HepG2 (cell line): Measurements from ENCODE around the gene ISG20. TPM values are rescaled to one million over a fixed set of nuclear protein-coding genes. Genes with fewer than 3 reads are reported as not detected.

Experiments used
- ATF1 ChIP-seq: IDR thresholded peaks from 2 replicates; pipeline ENCODE4 v1.6.1; 2016; ENCODE audit warnings: mild to moderate bottlenecking, control low read depth
- MED8 ChIP-seq: sonication (generic); formaldehyde crosslinking; IDR thresholded peaks from 2 replicates; pipeline ENCODE4 v1.8.1; 2023; ENCODE audit warnings: mild to moderate bottlenecking, missing genetic modification reagents; ENCODE audit not compliant: insufficient replicate concordance
- NCOA1 ChIP-seq: sonication (generic); formaldehyde crosslinking; IDR thresholded peaks from 2 replicates; pipeline ENCODE4 v1.9.0; 2021; ENCODE audit warnings: missing genetic modification reagents
- NONO ChIP-seq, 2 experiments: fragments of 450-650 bp in 1 of 2; sonication (generic) in 1 of 2; formaldehyde crosslinking in 1 of 2; IDR thresholded peaks in 1 of 2; conservative IDR thresholded peaks in 1 of 2; 2 replicates each; pipeline versions ENCODE4 v1.6.1 to v1.8.0; 2017 to 2022; ENCODE audit warnings: mild to moderate bottlenecking in 1 of 2, missing genetic modification reagents in 1 of 2, moderate library complexity in 1 of 2
- PHF21A ChIP-seq: sonication (generic); formaldehyde crosslinking; IDR thresholded peaks from 2 replicates; pipeline ENCODE4 v1.5.0; 2020; ENCODE audit warnings: mild to moderate bottlenecking, missing genetic modification reagents
- RFX5 ChIP-seq: IDR thresholded peaks from 2 replicates; pipeline ENCODE4 v1.6.1; 2011; ENCODE audit warnings: low read depth, low read length, improper control_type of control experiment
- TOPORS ChIP-seq: sonication (generic); formaldehyde crosslinking; IDR thresholded peaks from 2 replicates; pipeline ENCODE4 v1.8.0; 2023; ENCODE audit warnings: mild to moderate bottlenecking, missing genetic modification reagents
- ZBTB10 ChIP-seq: sonication (generic); formaldehyde crosslinking; IDR thresholded peaks from 2 replicates; pipeline ENCODE4 v1.4.0; 2020; ENCODE audit warnings: missing genetic modification reagents, borderline replicate concordance
- ZKSCAN1 ChIP-seq: fragments of 150-350 bp; IDR thresholded peaks from 2 replicates; pipeline ENCODE4 v1.6.1; 2014; ENCODE audit warnings: low read length
- ZNF225 ChIP-seq: sonication (generic); formaldehyde crosslinking; IDR thresholded peaks from 2 replicates; pipeline ENCODE4 v1.4.0; 2020; ENCODE audit warnings: mild to moderate bottlenecking, missing genetic modification reagents
- ZNF343 ChIP-seq: sonication (generic); formaldehyde crosslinking; IDR thresholded peaks from 2 replicates; pipeline ENCODE4 v1.4.0; 2020; ENCODE audit warnings: mild to moderate bottlenecking, missing genetic modification reagents
- ZNF562 ChIP-seq: sonication (generic); formaldehyde crosslinking; IDR thresholded peaks from 2 replicates; pipeline ENCODE4 v1.8.0; 2022; ENCODE audit warnings: missing genetic modification reagents, borderline replicate concordance
- ZNF703 ChIP-seq: sonication (generic); formaldehyde crosslinking; IDR thresholded peaks from 2 replicates; pipeline ENCODE4 v1.5.1; 2020; ENCODE audit warnings: missing genetic modification reagents, mild to moderate bottlenecking, moderate library complexity, borderline replicate concordance
- ZSCAN25 ChIP-seq: sonication (generic); formaldehyde crosslinking; IDR thresholded peaks from 2 replicates; pipeline ENCODE4 v1.8.0; 2022; ENCODE audit warnings: mild to moderate bottlenecking, missing genetic modification reagents
- polyA plus RNA-seq, 8 experiments: library from polyadenylated mRNA; depleted of rRNA in 3 of 8; stranded (reverse) in 7 of 8; unstranded in 1 of 8; fragments of >200 nt; fragmentation: Illumina TruSeq in 4 of 8; extraction: Trizol in 4 of 8; gene quantifications; 2 replicates each; pipeline versions ENCODE4 v1.2.1 to v1.2.3, GENCODE V29; 2011 to 2016; ENCODE audit warnings: low read depth in 4 of 8, missing spikeins in 1 of 8, mixed read lengths in 1 of 8; ENCODE audit not compliant: insufficient read depth in 1 of 8
- total RNA-seq, 5 experiments: library from RNA; depleted of rRNA; stranded (reverse); fragments of >200 nt; fragmentation: Illumina TruSeq; extraction: Trizol; gene quantifications; 2 replicates each; pipeline ENCODE4 v1.2.3, GENCODE V29; 2016; ENCODE audit warnings: low read depth in 1 of 5
- TF ChIP-seq, protein P1 (sequence below): sonication (generic); formaldehyde crosslinking; IDR thresholded peaks from 2 replicates; pipeline ENCODE4 v1.4.0; 2020; ENCODE audit warnings: missing genetic modification reagents
- TF ChIP-seq, protein P2 (sequence below): IDR thresholded peaks from 2 replicates; pipeline ENCODE4 v1.6.1; 2016; ENCODE audit warnings: missing compliant biosample characterization, missing genetic modification reagents, borderline replicate concordance
- TF ChIP-seq, protein P3 (sequence below): sonication (generic); formaldehyde crosslinking; IDR thresholded peaks from 2 replicates; pipeline ENCODE4 v1.4.0; 2020; ENCODE audit warnings: missing genetic modification reagents, borderline replicate concordance
- TF ChIP-seq, protein P4 (sequence below): sonication (generic); formaldehyde crosslinking; IDR thresholded peaks from 2 replicates; pipeline ENCODE4 v1.8.1; 2023; ENCODE audit warnings: missing genetic modification reagents, mild to moderate bottlenecking, borderline replicate concordance

ISG20 gene
- total and polyA plus RNA-seq, 2 of the 13 experiments (the other 11 are each of a cell fraction or from before 2014, with no cell fraction given): 6.3 to 31.5 TPM

DNA sequence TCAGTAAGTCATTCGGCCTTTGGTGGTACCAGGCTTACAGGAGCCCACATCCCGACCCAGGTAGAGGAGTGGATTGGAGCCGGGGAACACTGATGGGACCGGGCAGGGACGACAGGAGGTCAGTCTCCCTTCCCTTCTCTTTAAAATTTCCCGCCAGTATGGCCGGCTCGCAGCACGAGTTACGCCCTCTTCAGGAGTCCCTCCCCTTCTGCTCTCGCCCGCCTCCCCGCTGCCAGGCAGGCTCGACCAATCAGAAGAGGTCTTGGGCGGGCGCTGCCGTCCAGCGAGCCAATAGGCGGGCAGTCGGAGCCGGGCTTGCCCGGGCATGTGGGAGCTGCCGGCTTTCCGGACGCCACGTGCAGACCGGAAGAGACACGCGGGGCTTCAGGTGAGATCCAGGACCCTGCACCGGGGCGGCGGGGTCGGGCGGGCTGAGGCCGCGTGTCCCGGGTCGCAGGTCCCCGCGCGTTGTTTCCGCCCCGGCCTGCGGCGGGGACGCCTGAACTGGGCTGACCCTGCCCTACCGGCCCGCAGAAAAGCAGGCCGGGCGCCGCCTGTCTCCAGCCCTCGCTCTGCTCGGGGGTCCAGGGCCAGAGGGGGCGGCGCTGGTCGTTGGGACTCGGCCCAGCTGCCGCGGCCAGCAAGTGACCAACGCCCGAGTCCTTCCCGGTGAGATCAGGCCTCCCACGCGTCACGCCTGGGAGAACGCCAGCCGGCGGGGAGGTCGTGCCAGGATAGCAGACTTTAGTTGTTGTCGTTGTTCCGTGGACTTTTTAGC lies 17.6 kb upstream of the ISG20 start, which contains the start of gene AEN (continued):
- TF ChIP-seq, protein P1, sequence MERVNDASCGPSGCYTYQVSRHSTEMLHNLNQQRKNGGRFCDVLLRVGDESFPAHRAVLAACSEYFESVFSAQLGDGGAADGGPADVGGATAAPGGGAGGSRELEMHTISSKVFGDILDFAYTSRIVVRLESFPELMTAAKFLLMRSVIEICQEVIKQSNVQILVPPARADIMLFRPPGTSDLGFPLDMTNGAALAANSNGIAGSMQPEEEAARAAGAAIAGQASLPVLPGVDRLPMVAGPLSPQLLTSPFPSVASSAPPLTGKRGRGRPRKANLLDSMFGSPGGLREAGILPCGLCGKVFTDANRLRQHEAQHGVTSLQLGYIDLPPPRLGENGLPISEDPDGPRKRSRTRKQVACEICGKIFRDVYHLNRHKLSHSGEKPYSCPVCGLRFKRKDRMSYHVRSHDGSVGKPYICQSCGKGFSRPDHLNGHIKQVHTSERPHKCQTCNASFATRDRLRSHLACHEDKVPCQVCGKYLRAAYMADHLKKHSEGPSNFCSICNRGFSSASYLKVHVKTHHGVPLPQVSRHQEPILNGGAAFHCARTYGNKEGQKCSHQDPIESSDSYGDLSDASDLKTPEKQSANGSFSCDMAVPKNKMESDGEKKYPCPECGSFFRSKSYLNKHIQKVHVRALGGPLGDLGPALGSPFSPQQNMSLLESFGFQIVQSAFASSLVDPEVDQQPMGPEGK (CRISPR knock-in tag): 0 out of 2 replicates have a peak, but pooled peaks have one; percentile 21
- no peak for TF ChIP-seq NONO (IDR thresholded peaks at IDR 0.05)
- 0 out of 2 replicates have a peak, but pooled peaks have one; percentile 44 for TF ChIP-seq NONO (CRISPR knock-in tag; conservative IDR thresholded peaks at IDR 0.05)
- TF ChIP-seq RFX5: peak; percentile 53; the same call in 1 of the 2 replicates
- peak; percentile 49; the same call in 1 of the 2 replicates for TF ChIP-seq TOPORS
- TF ChIP-seq ATF1: no peak
- TF ChIP-seq ZKSCAN1: no peak
- TF ChIP-seq, protein P2, sequence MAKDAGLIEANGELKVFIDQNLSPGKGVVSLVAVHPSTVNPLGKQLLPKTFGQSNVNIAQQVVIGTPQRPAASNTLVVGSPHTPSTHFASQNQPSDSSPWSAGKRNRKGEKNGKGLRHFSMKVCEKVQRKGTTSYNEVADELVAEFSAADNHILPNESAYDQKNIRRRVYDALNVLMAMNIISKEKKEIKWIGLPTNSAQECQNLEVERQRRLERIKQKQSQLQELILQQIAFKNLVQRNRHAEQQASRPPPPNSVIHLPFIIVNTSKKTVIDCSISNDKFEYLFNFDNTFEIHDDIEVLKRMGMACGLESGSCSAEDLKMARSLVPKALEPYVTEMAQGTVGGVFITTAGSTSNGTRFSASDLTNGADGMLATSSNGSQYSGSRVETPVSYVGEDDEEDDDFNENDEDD (CRISPR knock-in tag): peak; percentile 96
- TF ChIP-seq ZSCAN25 (CRISPR knock-in tag): peak; percentile 91
- TF ChIP-seq, protein P3, sequence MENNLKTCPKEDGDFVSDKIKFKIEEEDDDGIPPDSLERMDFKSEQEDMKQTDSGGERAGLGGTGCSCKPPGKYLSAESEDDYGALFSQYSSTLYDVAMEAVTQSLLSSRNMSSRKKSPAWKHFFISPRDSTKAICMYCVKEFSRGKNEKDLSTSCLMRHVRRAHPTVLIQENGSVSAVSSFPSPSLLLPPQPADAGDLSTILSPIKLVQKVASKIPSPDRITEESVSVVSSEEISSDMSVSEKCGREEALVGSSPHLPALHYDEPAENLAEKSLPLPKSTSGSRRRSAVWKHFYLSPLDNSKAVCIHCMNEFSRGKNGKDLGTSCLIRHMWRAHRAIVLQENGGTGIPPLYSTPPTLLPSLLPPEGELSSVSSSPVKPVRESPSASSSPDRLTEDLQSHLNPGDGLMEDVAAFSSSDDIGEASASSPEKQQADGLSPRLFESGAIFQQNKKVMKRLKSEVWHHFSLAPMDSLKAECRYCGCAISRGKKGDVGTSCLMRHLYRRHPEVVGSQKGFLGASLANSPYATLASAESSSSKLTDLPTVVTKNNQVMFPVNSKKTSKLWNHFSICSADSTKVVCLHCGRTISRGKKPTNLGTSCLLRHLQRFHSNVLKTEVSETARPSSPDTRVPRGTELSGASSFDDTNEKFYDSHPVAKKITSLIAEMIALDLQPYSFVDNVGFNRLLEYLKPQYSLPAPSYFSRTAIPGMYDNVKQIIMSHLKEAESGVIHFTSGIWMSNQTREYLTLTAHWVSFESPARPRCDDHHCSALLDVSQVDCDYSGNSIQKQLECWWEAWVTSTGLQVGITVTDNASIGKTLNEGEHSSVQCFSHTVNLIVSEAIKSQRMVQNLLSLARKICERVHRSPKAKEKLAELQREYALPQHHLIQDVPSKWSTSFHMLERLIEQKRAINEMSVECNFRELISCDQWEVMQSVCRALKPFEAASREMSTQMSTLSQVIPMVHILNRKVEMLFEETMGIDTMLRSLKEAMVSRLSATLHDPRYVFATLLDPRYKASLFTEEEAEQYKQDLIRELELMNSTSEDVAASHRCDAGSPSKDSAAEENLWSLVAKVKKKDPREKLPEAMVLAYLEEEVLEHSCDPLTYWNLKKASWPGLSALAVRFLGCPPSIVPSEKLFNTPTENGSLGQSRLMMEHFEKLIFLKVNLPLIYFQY (CRISPR knock-in tag): peak; percentile 42; the same call in 1 of the 2 replicates
- peak; percentile 78; the same call in 1 of the 2 replicates for TF ChIP-seq ZNF225 (CRISPR knock-in tag)
- TF ChIP-seq ZNF703: peak; percentile 83; the same call in 1 of the 2 replicates
- TF ChIP-seq, protein P4, sequence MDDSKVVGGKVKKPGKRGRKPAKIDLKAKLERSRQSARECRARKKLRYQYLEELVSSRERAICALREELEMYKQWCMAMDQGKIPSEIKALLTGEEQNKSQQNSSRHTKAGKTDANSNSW: 0 out of 2 replicates have a peak, but pooled peaks have one; percentile 79
- TF ChIP-seq PHF21A (CRISPR knock-in tag): peak; percentile 78; the same call in 1 of the 2 replicates
- TF ChIP-seq ZBTB10 (CRISPR knock-in tag): no peak
- no peak for TF ChIP-seq NCOA1
- TF ChIP-seq MED8 (CRISPR knock-in tag): peak; percentile 40
- no peak for TF ChIP-seq ZNF562 (CRISPR knock-in tag)
- TF ChIP-seq ZNF343 (CRISPR knock-in tag): no peak
